ENCODE data around the gene RAF1. TPM values are rescaled to one million over a fixed set of nuclear protein-coding genes. Genes with fewer than 3 reads are reported as not detected.

RAF1 gene
- total and polyA plus RNA-seq, 2 donors (not counting 3 experiments of a cell fraction or from before 2014, with no cell fraction given): 73.8 to 86.2 TPM

DNA sequence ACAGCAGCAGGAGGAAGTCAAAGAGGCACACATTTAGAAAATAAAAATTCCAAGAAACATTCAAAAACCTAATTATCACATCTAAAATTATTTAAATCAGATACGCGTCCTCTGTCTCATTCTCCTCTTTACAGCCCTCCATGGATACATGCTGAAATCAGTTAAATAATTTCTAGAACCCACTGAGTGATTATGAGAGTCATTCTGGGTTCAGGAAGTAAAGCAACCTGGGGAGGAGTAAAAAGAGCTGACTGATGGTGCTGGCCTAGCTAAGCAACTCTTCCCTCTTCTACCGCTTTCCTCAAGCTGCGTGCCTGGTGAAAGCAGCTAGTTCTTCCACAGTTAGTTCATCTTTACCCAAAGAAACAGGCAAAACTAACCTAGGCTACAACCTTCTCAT is 48.7 kb downstream of the RAF1 start:
- H2AFZ ChIP-seq (ENCODE audit: low read depth, low read length): no peak overlapping the region
- BruUV-seq (replicated peaks): no TSS peak
- DNase-seq (ENCODE audit: low read depth, low spot score): no peak
- H3K4me3 ChIP-seq (replicated peaks in 1 of 3; ENCODE audit: insufficient read depth in 1 of 3, low read depth in 1 of 3, low read length in 3 of 3): no peak overlapping the region
- intact Hi-C loops (cut with micrococcal nuclease): no loop called here
- no peak overlapping the region for H3K27ac ChIP-seq (ENCODE audit: insufficient read depth, low read depth, low read length)
- peaks cover 5 to 6% of the 10 kb centered on the region in 2 experiments for H3K36me3 ChIP-seq (ENCODE audit: control insufficient read depth in 2 of 2, extremely low read depth in 1 of 2, insufficient read depth in 2 of 2, low read length in 2 of 2)
- H3K9me3 ChIP-seq (replicated peaks; ENCODE audit: control insufficient read depth, insufficient read depth, low read length): no peaks in the 10 kb centered on the region
- H3K9ac ChIP-seq (replicated peaks; ENCODE audit: extremely low read depth, insufficient read depth, low read length): no peak overlapping the region
- POLR2A ChIA-PET: no interaction called here
- CTCF ChIA-PET: interaction anchor here (0.6 to 1.4 kb wide), 4 partner anchors 10 to 45 kb away, joined by 3 to 5 read pairs (median 3); no protein-coding TSS in a partner anchor
- no peaks in the 10 kb centered on the region for H4K20me1 ChIP-seq (replicated peaks; ENCODE audit: control insufficient read depth, extremely low read depth, insufficient read depth, low read length)
- peaks cover 65% of the 10 kb centered on the region for H3K79me2 ChIP-seq (ENCODE audit: control insufficient read depth, insufficient read depth, low read length)
- no peaks in the 10 kb centered on the region for H3K4me1 ChIP-seq (ENCODE audit: control insufficient read depth, extremely low read depth, insufficient read depth, low read length)
- dilution Hi-C loops (cut with MboI; ENCODE audit: extremely low pct_ligation_motif_present, low sequenced_read_pairs): no loop called here
- FAIRE-seq: no peak
- no peaks in the 10 kb centered on the region for H3K9me1 ChIP-seq (replicated peaks; ENCODE audit: control insufficient read depth, extremely low read depth, insufficient read depth, low read length)
- TF ChIP-seq GATA2 (IDR thresholded peaks at IDR 0.05; ENCODE audit: insufficient read depth, insufficient read length, low read depth, low read length): no peak
- no peak for TF ChIP-seq FOS (IDR thresholded peaks at IDR 0.05; ENCODE audit: borderline replicate concordance, insufficient read depth, low read length)
- TF ChIP-seq MYC (IDR thresholded peaks at IDR 0.05; ENCODE audit: low read depth, low read length): no peak
- TF ChIP-seq, protein P1, sequence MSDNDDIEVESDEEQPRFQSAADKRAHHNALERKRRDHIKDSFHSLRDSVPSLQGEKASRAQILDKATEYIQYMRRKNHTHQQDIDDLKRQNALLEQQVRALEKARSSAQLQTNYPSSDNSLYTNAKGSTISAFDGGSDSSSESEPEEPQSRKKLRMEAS (IDR thresholded peaks at IDR 0.05; ENCODE audit: insufficient read depth, insufficient read length): no peak
- H3K4me2 ChIP-seq (ENCODE audit: insufficient read depth, low read length): no peak overlapping the region
- no peaks in the 10 kb centered on the region for H3K27me3 ChIP-seq (ENCODE audit: control insufficient read depth in 2 of 2, insufficient read depth in 2 of 2, low read length in 2 of 2)

DNA sequence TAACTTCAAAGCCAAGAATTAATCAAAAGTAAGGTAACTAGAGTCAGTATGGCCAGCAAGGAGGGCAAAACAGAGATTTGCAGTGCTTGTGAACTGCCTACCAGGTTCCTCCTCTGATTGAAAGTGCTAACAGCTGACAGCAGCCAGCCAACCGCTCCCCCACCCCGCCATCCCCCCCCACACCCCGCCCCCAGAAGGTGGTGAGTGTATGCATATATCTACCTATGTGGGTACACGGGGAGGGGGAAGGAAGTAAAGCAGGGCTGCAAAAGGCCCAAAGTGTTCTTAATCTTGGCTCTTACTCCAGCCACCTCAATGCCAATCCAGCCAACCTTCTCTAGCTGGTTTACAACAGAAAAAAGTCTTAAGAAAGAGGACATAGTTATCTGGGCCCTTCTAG is 50.7 kb downstream of the RAF1 start:
- TF ChIP-seq EZH2 (IDR thresholded peaks at IDR 0.05; ENCODE audit: borderline replicate concordance, low read depth, low read length, severe bottlenecking): no peak
- TF ChIP-seq, protein P2, sequence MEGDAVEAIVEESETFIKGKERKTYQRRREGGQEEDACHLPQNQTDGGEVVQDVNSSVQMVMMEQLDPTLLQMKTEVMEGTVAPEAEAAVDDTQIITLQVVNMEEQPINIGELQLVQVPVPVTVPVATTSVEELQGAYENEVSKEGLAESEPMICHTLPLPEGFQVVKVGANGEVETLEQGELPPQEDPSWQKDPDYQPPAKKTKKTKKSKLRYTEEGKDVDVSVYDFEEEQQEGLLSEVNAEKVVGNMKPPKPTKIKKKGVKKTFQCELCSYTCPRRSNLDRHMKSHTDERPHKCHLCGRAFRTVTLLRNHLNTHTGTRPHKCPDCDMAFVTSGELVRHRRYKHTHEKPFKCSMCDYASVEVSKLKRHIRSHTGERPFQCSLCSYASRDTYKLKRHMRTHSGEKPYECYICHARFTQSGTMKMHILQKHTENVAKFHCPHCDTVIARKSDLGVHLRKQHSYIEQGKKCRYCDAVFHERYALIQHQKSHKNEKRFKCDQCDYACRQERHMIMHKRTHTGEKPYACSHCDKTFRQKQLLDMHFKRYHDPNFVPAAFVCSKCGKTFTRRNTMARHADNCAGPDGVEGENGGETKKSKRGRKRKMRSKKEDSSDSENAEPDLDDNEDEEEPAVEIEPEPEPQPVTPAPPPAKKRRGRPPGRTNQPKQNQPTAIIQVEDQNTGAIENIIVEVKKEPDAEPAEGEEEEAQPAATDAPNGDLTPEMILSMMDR (IDR thresholded peaks at IDR 0.05; ENCODE audit: extremely low read depth in 1 of 2, insufficient read depth in 1 of 2, low read depth in 1 of 2, low read length in 2 of 2): no peak
- TF ChIP-seq, protein P1 (IDR thresholded peaks at IDR 0.05; ENCODE audit: insufficient read depth, insufficient read length): no peak
- no peak for TF ChIP-seq FOS (IDR thresholded peaks at IDR 0.05; ENCODE audit: borderline replicate concordance, insufficient read depth, low read length)
- TF ChIP-seq JUN (IDR thresholded peaks at IDR 0.05; ENCODE audit: borderline replicate concordance, insufficient read depth, insufficient read length, low read depth): no peak
- no peak for TF ChIP-seq POLR2A (IDR thresholded peaks at IDR 0.05; ENCODE audit: low read depth, low read length)
- TF ChIP-seq MYC (IDR thresholded peaks at IDR 0.05; ENCODE audit: low read depth, low read length): no peak
- no peak for TF ChIP-seq GATA2 (IDR thresholded peaks at IDR 0.05; ENCODE audit: insufficient read depth, insufficient read length, low read depth, low read length)
- no peak for TF ChIP-seq POLR2AphosphoS5 (IDR thresholded peaks at IDR 0.05; ENCODE audit: insufficient read depth, low read depth, low read length)
- intact Hi-C loops (cut with micrococcal nuclease): no loop called here
- peaks cover 2% of the 10 kb centered on the region for H4K20me1 ChIP-seq (replicated peaks; ENCODE audit: control insufficient read depth, extremely low read depth, insufficient read depth, low read length)
- no peak overlapping the region for H3K4me2 ChIP-seq (ENCODE audit: insufficient read depth, low read length)
- POLR2A ChIA-PET: no interaction called here
- no peak overlapping the region for H3K9ac ChIP-seq (replicated peaks; ENCODE audit: extremely low read depth, insufficient read depth, low read length)
- DNase-seq (ENCODE audit: low read depth, low spot score) (no peak), FAIRE-seq (no peak)
- H3K27ac ChIP-seq (ENCODE audit: insufficient read depth, low read depth, low read length): no peak overlapping the region
- dilution Hi-C loops (cut with MboI; ENCODE audit: extremely low pct_ligation_motif_present, low sequenced_read_pairs): no loop called here
- H3K9me3 ChIP-seq (replicated peaks; ENCODE audit: control insufficient read depth, insufficient read depth, low read length): no peaks in the 10 kb centered on the region
- no TSS peak for BruUV-seq (replicated peaks)
- no peaks in the 10 kb centered on the region for H3K9me1 ChIP-seq (replicated peaks; ENCODE audit: control insufficient read depth, extremely low read depth, insufficient read depth, low read length)
- H3K79me2 ChIP-seq (ENCODE audit: control insufficient read depth, insufficient read depth, low read length): peaks cover 54% of the 10 kb centered on the region
- no peaks in the 10 kb centered on the region for H3K4me1 ChIP-seq (ENCODE audit: control insufficient read depth, extremely low read depth, insufficient read depth, low read length)
- CTCF ChIA-PET: no interaction called here
- peaks cover 8 to 11% of the 10 kb centered on the region in 2 experiments for H3K36me3 ChIP-seq (ENCODE audit: control insufficient read depth in 2 of 2, extremely low read depth in 1 of 2, insufficient read depth in 2 of 2, low read length in 2 of 2)
- H2AFZ ChIP-seq (ENCODE audit: low read depth, low read length): no peak overlapping the region
- H3K4me3 ChIP-seq (replicated peaks in 1 of 3; ENCODE audit: insufficient read depth in 1 of 3, low read depth in 1 of 3, low read length in 3 of 3): no peak overlapping the region
- H3K27me3 ChIP-seq (ENCODE audit: control insufficient read depth in 2 of 2, insufficient read depth in 2 of 2, low read length in 2 of 2): no peaks in the 10 kb centered on the region

Measured in endothelial cell of umbilical vein (primary cell).